NT2/D1 (cell line): Measurements from ENCODE around the gene U2AF1L4.

Experiments
- DNase-seq: peaks from one replicate; pipeline ENCODE4 v3.0.0-alpha.2; 2011; ENCODE audit warnings: low read depth, low spot score
- H3K27me3 ChIP-seq: 2 replicates; pipeline ENCODE4 v1.6.0; 2011; ENCODE audit warnings: mild to moderate bottlenecking; ENCODE audit not compliant: insufficient read length, insufficient read depth
- H3K36me3 ChIP-seq: 2 replicates; pipeline ENCODE4 v1.6.1; 2011; ENCODE audit warnings: mild to moderate bottlenecking, low read length, mixed read lengths; ENCODE audit not compliant: insufficient read depth, insufficient read length
- H3K4me1 ChIP-seq: 2 replicates; pipeline ENCODE4 v1.5.1; 2011; ENCODE audit not compliant: insufficient read depth, insufficient read length
- H3K4me3 ChIP-seq: 2 replicates; pipeline ENCODE4 v1.5.1; 2011; ENCODE audit warnings: low read depth; ENCODE audit not compliant: insufficient read length
- H3K9ac ChIP-seq: 2 replicates; pipeline ENCODE4 v1.6.0; 2011; ENCODE audit warnings: low read depth; ENCODE audit not compliant: insufficient read length
- H3K9me3 ChIP-seq: 2 replicates; pipeline ENCODE4 v1.5.1; 2011; ENCODE audit warnings: mild to moderate bottlenecking, low read length; ENCODE audit not compliant: insufficient read depth
- SUZ12 ChIP-seq: IDR thresholded peaks from 2 replicates; pipeline ENCODE4 v1.6.1; 2011; ENCODE audit not compliant: insufficient read length, insufficient read depth; ENCODE audit errors: extremely low read depth
- YY1 ChIP-seq: IDR thresholded peaks from 2 replicates; pipeline ENCODE4 v1.6.1; 2011; ENCODE audit not compliant: insufficient read length, insufficient read depth
- ZNF274 ChIP-seq: IDR thresholded peaks from 2 replicates; pipeline ENCODE4 v1.6.1; 2011; ENCODE audit warnings: mild to moderate bottlenecking, low read depth, low read length

The U2AF1L4 gene

GRCh38 chr19:35789978-35790944, 45.0 kb upstream of the U2AF1L4 start:
- H3K9ac ChIP-seq: no peak overlapping the region
- no peaks in the 10 kb centered on the region for H3K36me3 ChIP-seq
- H3K27me3 ChIP-seq: no peaks in the 10 kb centered on the region
- H3K4me1 ChIP-seq: peaks cover 20% of the 10 kb centered on the region
- no peaks in the 10 kb centered on the region for H3K9me3 ChIP-seq
- H3K4me3 ChIP-seq: no peak overlapping the region
- DNase-seq: no peak
- TF ChIP-seq YY1 (no peak), ZNF274 (no peak), SUZ12 (no peak)

GRCh38 chr19:35789195-35789977, 44.2 kb upstream of the U2AF1L4 start:
- Histone ChIP-seq H3K27me3 (no peaks in the 10 kb centered on the region), H3K36me3 (no peaks in the 10 kb centered on the region), H3K9ac (no peak overlapping the region), H3K4me3 (no peak overlapping the region), H3K4me1 (peaks cover 22% of the 10 kb centered on the region), H3K9me3 (no peaks in the 10 kb centered on the region)
- no peak for TF ChIP-seq SUZ12
- TF ChIP-seq ZNF274: no peak
- no peak for TF ChIP-seq YY1
- DNase-seq: no peak

GRCh38 chr19:35788205-35788960, 43.2 kb upstream of the U2AF1L4 start:
- Histone ChIP-seq H3K36me3 (no peaks in the 10 kb centered on the region), H3K9ac (no peak overlapping the region), H3K4me1 (peaks cover 24% of the 10 kb centered on the region), H3K27me3 (no peaks in the 10 kb centered on the region), H3K4me3 (no peak overlapping the region), H3K9me3 (no peaks in the 10 kb centered on the region)
- DNase-seq: no peak
- TF ChIP-seq ZNF274: no peak
- TF ChIP-seq SUZ12: no peak
- TF ChIP-seq YY1: no peak

GRCh38 chr19:35787227-35787799, 42.1 kb upstream of the U2AF1L4 start:
- Histone ChIP-seq H3K36me3 (no peaks in the 10 kb centered on the region), H3K9ac (no peak overlapping the region), H3K4me1 (peaks cover 24% of the 10 kb centered on the region), H3K27me3 (no peaks in the 10 kb centered on the region), H3K9me3 (no peaks in the 10 kb centered on the region), H3K4me3 (no peak overlapping the region)
- TF ChIP-seq ZNF274 (no peak), SUZ12 (no peak), YY1 (no peak)
- no peak for DNase-seq

- Histone ChIP-seq H3K4me1 (peaks cover 23% of the 10 kb centered on the region), H3K27me3 (no peaks in the 10 kb centered on the region)
These were observed 41.3 kb upstream of the U2AF1L4 start for GRCh38 chr19:35786299-35787160.

GRCh38 chr19:35785339-35785627, 40.1 kb upstream of the U2AF1L4 start:
- H3K36me3 ChIP-seq: no peaks in the 10 kb centered on the region
- peak overlapping the region; percentile 32 for H3K4me3 ChIP-seq
- H3K4me1 ChIP-seq: peaks cover 22% of the 10 kb centered on the region
- H3K9ac ChIP-seq: peak overlapping the region; percentile 74
- no peak for DNase-seq
- TF ChIP-seq ZNF274: no peak
- TF ChIP-seq YY1: no peak
- no peak for TF ChIP-seq SUZ12
- H3K9me3 ChIP-seq: no peaks in the 10 kb centered on the region
- no peaks in the 10 kb centered on the region for H3K27me3 ChIP-seq

More at GRCh38 chr19:35786299-35787160, 41.3 kb upstream of the U2AF1L4 start:
- DNase-seq: no peak
- Histone ChIP-seq H3K9me3 (no peaks in the 10 kb centered on the region), H3K4me3 (no peak overlapping the region), H3K9ac (no peak overlapping the region), H3K36me3 (no peaks in the 10 kb centered on the region)
- TF ChIP-seq YY1 (no peak), SUZ12 (no peak), ZNF274 (no peak)
